Heart right ventricle (tissue), 16 donors: Measurements from ENCODE around the gene DOCK2. TPM values are rescaled to one million over a fixed set of nuclear protein-coding genes. Genes with fewer than 3 reads are reported as not detected.

ENCODE experiments used
- ATAC-seq, 8 donors: fragments of 200-7000 bp; cut with Tn5 transposase; one replicate each; pipeline ENCODE4 v1.9.1; 2020; ENCODE audit warnings: mild to moderate bottlenecking in 8 of 8, moderate library complexity in 8 of 8, moderate number of reproducible peaks in 1 of 8
- DNase-seq, 2 donors: peaks; one replicate each; pipeline ENCODE4 v3.0.0-alpha.2; 2020
- H3K27ac ChIP-seq, 10 donors: fragments of 200-600 bp; sonication (generic) in 2 of 10; one replicate each; pipeline versions ENCODE4 v1.5.0 to v1.8.0; 2020 to 2022; ENCODE audit warnings: mild to moderate bottlenecking in 3 of 10
- H3K27me3 ChIP-seq, 7 donors: fragments of 200-600 bp; one replicate each; pipeline ENCODE4 v1.8.0; 2021 to 2022; ENCODE audit warnings: mild to moderate bottlenecking in 2 of 7
- H3K36me3 ChIP-seq, 9 donors: fragments of 200-600 bp; sonication (generic) in 1 of 9; one replicate each; pipeline versions ENCODE4 v1.5.0 to v1.8.0; 2020 to 2022; ENCODE audit warnings: mild to moderate bottlenecking in 2 of 9
- H3K4me1 ChIP-seq, 9 donors: fragments of 200-600 bp; sonication (generic) in 1 of 9; one replicate each; pipeline versions ENCODE4 v1.5.0 to v1.8.0; 2020 to 2022; ENCODE audit warnings: mild to moderate bottlenecking in 4 of 9
- H3K4me3 ChIP-seq, 10 donors: fragments of 200-600 bp; sonication (generic) in 2 of 10; one replicate each; pipeline versions ENCODE4 v1.5.0 to v1.8.0; 2020 to 2022; ENCODE audit warnings: mild to moderate bottlenecking in 7 of 10, moderate library complexity in 2 of 10
- H3K9me3 ChIP-seq, 11 donors: fragments of 200-600 bp in 10 of 11; sonication (generic) in 2 of 11; one replicate each; pipeline versions ENCODE4 v1.5.0 to v1.8.0; 2013 to 2022; ENCODE audit warnings: mild to moderate bottlenecking in 2 of 11, control low read depth in 1 of 11, moderate library complexity in 1 of 11
- WGBS, 2 donors: extraction: QIAGEN DNeasy Blood & Tissue Kit; methylation state at CpG; one replicate each; pipeline ENCODE4 v1.1.7; 2013; ENCODE audit warnings: inconsistent platforms in 1 of 2; 5-methylcytosine and 5-hydroxymethylcytosine counted together
- intact Hi-C, 10 donors: fragments of 100-400 bp; cut with DNase I; formaldehyde crosslinking; loops; one replicate each; pipeline versions ENCODE4 v1.11.1 to v1.14.2; 2022
- polyA plus RNA-seq, 2 donors: library from polyadenylated mRNA; stranded (reverse); fragments of 200-250 nt; gene quantifications; one replicate each; pipeline ENCODE4 v1.2.3, GENCODE V29; 2013
- total RNA-seq, 10 donors: library from RNA; stranded (reverse); fragmentation: NEBNext Ultra II Directional in 3 of 10; extraction: Animal tissue kit (Norgen Biotek cat#: 25700) in 3 of 10; gene quantifications; one replicate each; pipeline versions ENCODE4 v1.2.1 to v1.2.4, GENCODE V29; 2021 to 2023
- TF ChIP-seq, protein P1 (sequence below), 9 donors: fragments of 200-600 bp; sonication (generic) in 2 of 9; IDR thresholded peaks; one replicate each; pipeline versions ENCODE4 v1.5.0 to v1.8.0; 2021 to 2022; ENCODE audit warnings: antibody characterized with exemption in 9 of 9, mild to moderate bottlenecking in 5 of 9, moderate library complexity in 1 of 9
- donor health status: Arrhythmogenic right ventricular cardiomyopathy.
- donor health status: ischemic (EF 13 %, LVEDD 7.1; RV severe dilation, severe dysfunction).
- donor health status: healthy with polysubstance abuse.
- donor health status: DM: no; HTN: yes; CAD: no.
- donor health status: DM: no; HTN: no; CAD: no.
- donor health status: ischemic (EF 25% LVEDD 6.9; RV normal size, moderate dysfunction).
- donor health status: ischemic (EF 25% LVEDD 5.7; RV mildly dilated, moderate dysfunction).
- donor health status: healthy.
- donor health status: DM: yes; HTN: yes; CAD: no.
- donor health status: Ischemic cardiomyopathy.
- donor health status: ischemic (EF 35%, LVEDD 5.7; RV mildly dilated, moderate dysfunction).
- donor health status: nonischemic (EF 11% LVEDD 7.7; RV severe dilation, severe dysfunction).
- donor health status: DM: yes; HTN: yes; CAD: no.
- donor health status: PGD.
- donor health status: ischemic (EF 29% LVEDD 5.4; RV normal size, mild dysfunction).
- donor health status: nonischemic (EF 23%, LVEDD 6.1; RV moderate dilation, normal function).

Gene DOCK2
- total and polyA plus RNA-seq, 12 donors: 1.2 to 24.6 (median 4.2) TPM

- ATAC-seq (no peak), DNase-seq (no peak)
- 73 to 82% methylated on average over 2 of the region's 2 CpGs for WGBS, 2 donors
- no peak overlapping the region for H3K4me3 ChIP-seq
- H3K27ac ChIP-seq: no peak overlapping the region
- H3K9me3 ChIP-seq: no peaks in the 10 kb centered on the region
- H3K36me3 ChIP-seq: peaks cover 0 to 40% (median 0%) of the 10 kb centered on the region in 9 donors
- peaks cover 0 to 23% (median 0%) of the 10 kb centered on the region in 7 donors for H3K27me3 ChIP-seq
- no peaks in the 10 kb centered on the region for H3K4me1 ChIP-seq
- TF ChIP-seq, protein P1, sequence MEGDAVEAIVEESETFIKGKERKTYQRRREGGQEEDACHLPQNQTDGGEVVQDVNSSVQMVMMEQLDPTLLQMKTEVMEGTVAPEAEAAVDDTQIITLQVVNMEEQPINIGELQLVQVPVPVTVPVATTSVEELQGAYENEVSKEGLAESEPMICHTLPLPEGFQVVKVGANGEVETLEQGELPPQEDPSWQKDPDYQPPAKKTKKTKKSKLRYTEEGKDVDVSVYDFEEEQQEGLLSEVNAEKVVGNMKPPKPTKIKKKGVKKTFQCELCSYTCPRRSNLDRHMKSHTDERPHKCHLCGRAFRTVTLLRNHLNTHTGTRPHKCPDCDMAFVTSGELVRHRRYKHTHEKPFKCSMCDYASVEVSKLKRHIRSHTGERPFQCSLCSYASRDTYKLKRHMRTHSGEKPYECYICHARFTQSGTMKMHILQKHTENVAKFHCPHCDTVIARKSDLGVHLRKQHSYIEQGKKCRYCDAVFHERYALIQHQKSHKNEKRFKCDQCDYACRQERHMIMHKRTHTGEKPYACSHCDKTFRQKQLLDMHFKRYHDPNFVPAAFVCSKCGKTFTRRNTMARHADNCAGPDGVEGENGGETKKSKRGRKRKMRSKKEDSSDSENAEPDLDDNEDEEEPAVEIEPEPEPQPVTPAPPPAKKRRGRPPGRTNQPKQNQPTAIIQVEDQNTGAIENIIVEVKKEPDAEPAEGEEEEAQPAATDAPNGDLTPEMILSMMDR (IDR thresholded peaks at IDR 0.05): no peak
- intact Hi-C loops: no loop called here
Measured at GRCh38 chr5:170011751-170012150, 374.7 kb downstream of the DOCK2 start.

DNA sequence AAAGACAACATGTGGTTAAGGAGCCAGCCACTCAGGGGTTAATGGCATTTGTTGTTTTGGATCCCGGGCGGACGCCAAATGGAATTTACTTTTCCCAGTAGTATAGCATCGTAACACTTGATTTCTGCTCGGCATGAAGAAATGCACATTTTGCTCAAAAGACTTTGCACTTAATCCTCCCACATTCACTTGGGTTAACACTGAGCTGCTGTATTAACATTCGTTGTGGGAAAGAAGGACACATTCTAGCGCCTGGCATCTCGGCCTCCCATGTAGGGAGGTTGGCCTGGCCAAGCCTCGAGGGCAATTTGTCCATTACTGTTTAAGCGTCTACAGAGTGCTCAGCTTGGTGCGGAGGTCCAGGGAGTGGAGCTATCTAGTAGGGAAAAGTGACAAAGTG is 375.5 kb downstream of the DOCK2 start:
- no peaks in the 10 kb centered on the region for H3K4me1 ChIP-seq
- H3K27ac ChIP-seq: no peak overlapping the region
- no peak overlapping the region for H3K4me3 ChIP-seq
- H3K27me3 ChIP-seq: peaks cover 0 to 24% (median 2%) of the 10 kb centered on the region in 7 donors
- WGBS, 2 donors: 47 to 51% methylated on average over 11 of the region's 11 CpGs
- H3K36me3 ChIP-seq: peaks cover 0 to 46% (median 0%) of the 10 kb centered on the region in 9 donors
- TF ChIP-seq, protein P1 (IDR thresholded peaks at IDR 0.05): no peak
- intact Hi-C loops: no loop called here
- H3K9me3 ChIP-seq: no peaks in the 10 kb centered on the region
- ATAC-seq: no peak
- no peak for DNase-seq

- WGBS, 2 donors: 52 to 57% methylated on average over 3 of the region's 3 CpGs
- peaks cover 0 to 73% (median 0%) of the 10 kb centered on the region in 9 donors for H3K36me3 ChIP-seq
- no peaks in the 10 kb centered on the region for H3K9me3 ChIP-seq
- ATAC-seq: no peak
- TF ChIP-seq, protein P1 (IDR thresholded peaks at IDR 0.05): no peak
- H3K4me3 ChIP-seq: no peak overlapping the region
- no peak overlapping the region for H3K27ac ChIP-seq
- intact Hi-C loops: no loop called here
- DNase-seq: no peak
- H3K27me3 ChIP-seq: peaks cover 0 to 32% (median 20%) of the 10 kb centered on the region in 7 donors
- no peaks in the 10 kb centered on the region for H3K4me1 ChIP-seq
Measured at GRCh38 chr5:170020423-170020822, 383.3 kb downstream of the DOCK2 start.

DNA sequence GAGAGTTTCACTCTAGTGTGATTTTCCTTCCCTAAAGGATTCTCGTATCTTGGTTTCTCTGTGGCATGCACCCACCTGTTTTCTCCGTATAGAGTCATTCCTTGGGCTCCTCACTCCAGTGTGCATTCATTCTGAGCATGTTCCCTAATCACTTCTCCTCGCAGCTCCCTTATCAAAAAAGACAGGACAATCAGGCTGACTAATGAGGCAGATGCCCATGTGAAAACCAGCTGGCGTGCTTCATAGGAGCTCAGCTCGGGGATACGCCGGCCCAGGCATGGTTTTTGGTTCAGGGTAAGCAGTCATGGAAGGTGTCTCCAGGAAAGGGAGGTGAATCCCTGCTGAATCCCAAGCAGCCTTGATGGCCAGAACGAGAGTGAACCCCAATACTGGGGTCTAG is 384.4 kb downstream of the DOCK2 start:
- TF ChIP-seq, protein P1 (IDR thresholded peaks at IDR 0.05): no peak
- no peak overlapping the region for H3K27ac ChIP-seq
- no peak for DNase-seq
- no peaks in the 10 kb centered on the region for H3K4me1 ChIP-seq
- no peak for ATAC-seq
- H3K4me3 ChIP-seq: no peak overlapping the region
- intact Hi-C loops: no loop called here
- no peaks in the 10 kb centered on the region for H3K9me3 ChIP-seq
- peaks cover 0 to 32% (median 20%) of the 10 kb centered on the region in 7 donors for H3K27me3 ChIP-seq
- 62% methylated on average over 8 of the region's 8 CpGs for WGBS, 2 donors
- peaks cover 0 to 76% (median 0%) of the 10 kb centered on the region in 9 donors for H3K36me3 ChIP-seq
